Placental pericyte (primary cell): ENCODE results near the gene CLEC12A. TPM values are rescaled to one million over a fixed set of nuclear protein-coding genes. Genes with fewer than 3 reads are reported as not detected.

Experiments
- total RNA-seq: library from RNA; depleted of rRNA; stranded (reverse); fragments of >200 nt; gene quantifications from 2 replicates; pipeline ENCODE4 v1.2.3, GENCODE V29; 2012

Gene CLEC12A
- 0.14 TPM in 1 of 2 replicates, not detected in the other for total RNA-seq

GRCh38 chr12:9971181-9971580 lies at the start of gene CLEC12A:
CLEC12A (plus strand) TSS chr12:9971409; CDS start chr12:9971597, 188 bp downstream.

DNA sequence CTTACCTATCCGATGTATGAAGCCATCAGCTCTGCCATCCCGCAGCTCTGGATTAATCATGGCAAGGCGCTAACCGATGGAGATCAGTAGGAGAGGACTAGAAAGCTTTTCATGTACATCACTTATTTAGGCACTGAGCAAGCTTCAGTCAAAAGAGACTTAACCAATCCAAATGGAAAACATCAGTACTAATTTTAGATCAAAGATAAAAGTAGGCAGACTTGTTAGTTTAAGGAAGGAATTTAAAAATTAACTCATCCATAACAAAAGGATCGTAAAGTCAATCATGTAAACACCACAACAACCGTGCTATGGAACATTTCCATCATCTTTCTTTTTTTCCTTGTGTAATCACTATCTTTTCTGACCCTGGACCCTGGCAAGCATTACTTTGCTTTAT lies 38.9 kb upstream of the CLEC12A start, which contains the start of gene CLEC2A:
Gene CLEC2A, minus strand, starts transcription at position 101 of the 400 bp plus-strand sequence. Its CDS starts 41 bp downstream, at position 60.

GRCh38 chr12:9999016-9999415 lies 27.8 kb downstream of the CLEC12A start, which contains the start of gene CLEC1B:
CLEC1B (minus strand) TSS chr12:9999121; CDS start chr12:9999100, 21 bp downstream.

DNA sequence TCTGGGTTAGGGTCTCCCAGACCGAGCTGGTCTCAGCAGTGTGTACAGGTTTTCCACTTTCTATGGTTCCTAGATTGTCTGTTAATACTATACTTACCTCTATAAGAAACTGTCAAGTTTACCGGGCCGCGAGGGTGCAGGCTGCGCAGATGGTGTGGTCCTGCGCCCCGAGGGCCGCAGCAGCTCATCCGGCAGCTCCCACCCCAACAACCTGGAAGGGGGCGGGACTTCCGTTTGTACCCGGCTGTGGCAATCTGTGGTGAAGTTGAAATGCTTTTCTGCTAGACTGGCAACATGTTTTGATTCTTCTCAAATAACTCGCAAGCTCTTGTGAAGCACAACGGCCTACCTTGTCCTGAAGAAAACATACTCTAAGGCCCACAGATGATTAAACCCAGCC lies 59.2 kb downstream of the CLEC12A start, which contains the start of gene CLEC9A:
Gene CLEC9A, plus strand, starts transcription at position 237 of the 400 bp plus-strand sequence. CDS start 22,006 bp downstream, outside the sequence.

Other genes starting within 250 kb of the CLEC12A start
- not detected in 2 replicates for gene CLECL1, start 238.3 kb upstream of the CLEC12A start, total RNA-seq
- 1.9 TPM in 1 of 2 replicates, not detected in the other for gene CD69, start 210.5 kb upstream of the CLEC12A start, total RNA-seq
- gene KLRF1, start 143.9 kb upstream of the CLEC12A start, total RNA-seq, result not detected in 2 replicates
- gene CLEC2B, start 102.1 kb upstream of the CLEC12A start, total RNA-seq, result 21.4 and 26.2 TPM in 2 replicates
- gene KLRF2, start 89.9 kb upstream of the CLEC12A start, total RNA-seq, result not detected in 2 replicates
- gene CLEC2A, start 39.0 kb upstream of the CLEC12A start, total RNA-seq, result not detected in 2 replicates
- not detected in 2 replicates for gene CLEC1B, start 27.7 kb downstream of the CLEC12A start, total RNA-seq
- not detected in 2 replicates for gene CLEC12B, start 39.2 kb downstream of the CLEC12A start, total RNA-seq
- not detected in 2 replicates for gene CLEC9A, start 59.3 kb downstream of the CLEC12A start, total RNA-seq
- not detected in 2 replicates for gene CLEC1A, start 127.6 kb downstream of the CLEC12A start, total RNA-seq
- 0.14 TPM in 1 of 2 replicates, not detected in the other for gene CLEC7A, start 158.8 kb downstream of the CLEC12A start, total RNA-seq
- gene OLR1, start 200.7 kb downstream of the CLEC12A start, total RNA-seq, result 8.7 and 188 TPM in 2 replicates
- 15.6 and 71.6 TPM in 2 replicates for gene TMEM52B, start 207.6 kb downstream of the CLEC12A start, total RNA-seq
- gene GABARAPL1, start 241.5 kb downstream of the CLEC12A start, total RNA-seq, result 35.5 and 229 TPM in 2 replicates